ENCODE measurements around the gene DUS1L. TPM values are rescaled to one million over a fixed set of nuclear protein-coding genes. Genes with fewer than 3 reads are reported as not detected.

The DUS1L gene
- total RNA-seq, 1 donor from 2014 or later: 125 TPM

DNA sequence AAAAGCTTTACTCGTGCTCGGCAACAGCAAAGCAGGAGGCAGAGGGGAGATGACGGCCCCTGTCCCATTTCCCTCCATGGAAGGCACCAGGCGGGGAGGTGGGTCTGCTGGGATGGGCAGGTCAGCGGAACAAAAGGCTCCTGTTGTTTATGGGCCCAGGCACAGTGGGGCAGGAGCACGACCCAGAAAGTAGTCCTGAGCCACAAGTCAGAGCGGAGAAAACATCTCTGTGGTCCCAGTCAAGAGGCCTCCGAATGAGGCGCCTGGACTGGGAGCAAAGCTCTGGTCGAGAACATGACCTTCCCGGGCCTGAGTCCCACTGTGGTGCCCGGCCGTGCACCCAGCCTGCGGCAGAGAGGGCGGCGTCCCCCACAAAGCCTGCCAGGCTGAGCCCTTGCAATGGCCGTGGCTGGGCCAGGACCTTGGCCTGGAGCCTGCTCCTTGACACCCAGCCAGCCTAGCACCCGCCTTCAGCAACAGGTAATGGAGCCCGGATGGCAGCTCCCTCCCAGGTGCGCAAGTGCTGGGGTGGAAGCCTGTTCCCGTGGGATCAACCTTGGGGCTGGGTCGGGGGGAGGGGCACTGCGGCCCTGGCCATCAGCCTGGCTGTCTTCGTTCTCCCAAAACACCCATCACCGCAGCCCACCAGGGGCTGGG is 17.6 kb downstream of the DUS1L start:
- Histone ChIP-seq H3K27me3 (ENCODE audit: control insufficient read depth, insufficient read depth, low read length) (no peaks in the 10 kb centered on the region), H3K36me3 (ENCODE audit: control insufficient read depth, insufficient read depth, low read length) (peaks cover 15% of the 10 kb centered on the region), H3K4me3 (ENCODE audit: low read depth, low read length) (no peak overlapping the region)
- FAIRE-seq (no peak), DNase-seq (ENCODE audit: low read depth) (no peak)
- TF ChIP-seq, protein P1, sequence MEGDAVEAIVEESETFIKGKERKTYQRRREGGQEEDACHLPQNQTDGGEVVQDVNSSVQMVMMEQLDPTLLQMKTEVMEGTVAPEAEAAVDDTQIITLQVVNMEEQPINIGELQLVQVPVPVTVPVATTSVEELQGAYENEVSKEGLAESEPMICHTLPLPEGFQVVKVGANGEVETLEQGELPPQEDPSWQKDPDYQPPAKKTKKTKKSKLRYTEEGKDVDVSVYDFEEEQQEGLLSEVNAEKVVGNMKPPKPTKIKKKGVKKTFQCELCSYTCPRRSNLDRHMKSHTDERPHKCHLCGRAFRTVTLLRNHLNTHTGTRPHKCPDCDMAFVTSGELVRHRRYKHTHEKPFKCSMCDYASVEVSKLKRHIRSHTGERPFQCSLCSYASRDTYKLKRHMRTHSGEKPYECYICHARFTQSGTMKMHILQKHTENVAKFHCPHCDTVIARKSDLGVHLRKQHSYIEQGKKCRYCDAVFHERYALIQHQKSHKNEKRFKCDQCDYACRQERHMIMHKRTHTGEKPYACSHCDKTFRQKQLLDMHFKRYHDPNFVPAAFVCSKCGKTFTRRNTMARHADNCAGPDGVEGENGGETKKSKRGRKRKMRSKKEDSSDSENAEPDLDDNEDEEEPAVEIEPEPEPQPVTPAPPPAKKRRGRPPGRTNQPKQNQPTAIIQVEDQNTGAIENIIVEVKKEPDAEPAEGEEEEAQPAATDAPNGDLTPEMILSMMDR (IDR thresholded peaks at IDR 0.05; ENCODE audit: insufficient read depth, low read length, severe bottlenecking): no peak

DNA sequence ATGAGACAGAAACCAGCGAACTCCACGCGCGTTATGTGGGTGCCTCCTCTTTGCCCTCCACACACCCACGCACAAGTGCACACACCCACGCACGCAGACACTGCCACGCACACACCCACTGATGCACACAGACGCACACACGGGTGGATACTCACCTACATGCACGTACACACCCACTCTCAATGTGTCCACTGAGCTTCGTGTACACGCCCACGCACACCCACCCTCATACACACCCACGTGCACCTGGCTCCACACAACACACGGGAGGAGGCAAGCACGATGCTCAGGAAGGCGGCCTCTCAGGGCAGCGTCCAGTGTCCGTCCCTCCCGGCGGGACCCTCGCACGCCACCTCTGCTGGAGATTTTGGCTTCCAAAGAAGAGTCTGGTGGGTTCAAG is 18.2 kb downstream of the DUS1L start:
- TF ChIP-seq, protein P1 (IDR thresholded peaks at IDR 0.05; ENCODE audit: insufficient read depth, low read length, severe bottlenecking): no peak
- FAIRE-seq (no peak), DNase-seq (ENCODE audit: low read depth) (no peak)
- Histone ChIP-seq H3K36me3 (ENCODE audit: control insufficient read depth, insufficient read depth, low read length) (peaks cover 15% of the 10 kb centered on the region), H3K4me3 (ENCODE audit: low read depth, low read length) (no peak overlapping the region), H3K27me3 (ENCODE audit: control insufficient read depth, insufficient read depth, low read length) (no peaks in the 10 kb centered on the region)

DNA sequence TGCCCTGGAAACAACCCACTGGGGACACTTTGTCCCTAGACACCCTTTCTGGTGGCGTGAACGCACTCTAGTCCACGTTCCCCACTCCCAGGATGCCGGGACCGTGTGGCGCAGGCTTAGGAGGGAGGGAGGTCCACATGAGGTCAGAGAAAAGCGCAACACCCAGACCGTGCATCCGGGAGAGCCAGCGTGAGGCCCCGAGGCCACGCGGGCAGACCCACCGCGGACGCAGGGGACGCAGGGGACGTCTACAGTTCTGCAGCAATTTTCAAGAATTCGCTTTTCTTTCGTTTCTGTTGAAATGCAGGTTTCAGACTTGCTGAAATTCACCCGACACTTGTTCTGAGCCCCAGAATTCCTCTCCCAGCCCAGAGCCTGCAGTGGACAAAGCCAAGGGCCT is 18.7 kb downstream of the DUS1L start:
- H3K27me3 ChIP-seq (ENCODE audit: control insufficient read depth, insufficient read depth, low read length): no peaks in the 10 kb centered on the region
- DNase-seq (ENCODE audit: low read depth) (no peak), FAIRE-seq (no peak)
- peaks cover 15% of the 10 kb centered on the region for H3K36me3 ChIP-seq (ENCODE audit: control insufficient read depth, insufficient read depth, low read length)
- TF ChIP-seq, protein P1 (IDR thresholded peaks at IDR 0.05; ENCODE audit: insufficient read depth, low read length, severe bottlenecking): no peak
- no peak overlapping the region for H3K4me3 ChIP-seq (ENCODE audit: low read depth, low read length)

DNA sequence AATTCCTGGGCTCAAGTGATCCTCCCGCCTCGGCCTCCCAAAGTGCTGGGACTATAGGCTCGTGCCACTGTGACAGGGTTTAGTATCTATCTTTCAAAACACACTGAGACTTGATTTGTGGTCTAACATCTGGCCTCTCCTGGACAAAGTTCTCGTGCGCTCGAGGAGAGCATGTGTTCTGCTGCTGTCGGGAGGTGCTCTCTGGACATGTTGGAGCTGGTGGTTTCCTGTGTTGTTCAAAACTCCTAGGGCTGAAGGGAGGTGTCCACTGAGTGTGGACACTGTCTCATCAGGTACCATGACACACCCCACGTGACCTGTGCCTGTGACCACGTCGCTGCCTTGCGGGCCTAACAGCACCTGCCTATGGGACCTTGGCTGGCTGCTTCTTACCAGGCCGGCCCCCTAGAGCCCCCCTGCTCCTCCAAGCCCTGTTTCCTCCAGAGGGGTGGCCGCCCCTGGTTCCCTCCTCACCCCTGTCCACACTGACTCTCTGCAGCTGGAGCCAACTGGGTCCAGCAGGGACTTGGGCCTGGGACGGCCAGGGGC is 19.6 kb downstream of the DUS1L start:
- DNase-seq (ENCODE audit: low read depth): no peak
- TF ChIP-seq, protein P1 (IDR thresholded peaks at IDR 0.05; ENCODE audit: insufficient read depth, low read length, severe bottlenecking): no peak
- no peak overlapping the region for H3K4me3 ChIP-seq (ENCODE audit: low read depth, low read length)
- FAIRE-seq: no peak
- peaks cover 15% of the 10 kb centered on the region for H3K36me3 ChIP-seq (ENCODE audit: control insufficient read depth, insufficient read depth, low read length)
- no peaks in the 10 kb centered on the region for H3K27me3 ChIP-seq (ENCODE audit: control insufficient read depth, insufficient read depth, low read length)

DNA sequence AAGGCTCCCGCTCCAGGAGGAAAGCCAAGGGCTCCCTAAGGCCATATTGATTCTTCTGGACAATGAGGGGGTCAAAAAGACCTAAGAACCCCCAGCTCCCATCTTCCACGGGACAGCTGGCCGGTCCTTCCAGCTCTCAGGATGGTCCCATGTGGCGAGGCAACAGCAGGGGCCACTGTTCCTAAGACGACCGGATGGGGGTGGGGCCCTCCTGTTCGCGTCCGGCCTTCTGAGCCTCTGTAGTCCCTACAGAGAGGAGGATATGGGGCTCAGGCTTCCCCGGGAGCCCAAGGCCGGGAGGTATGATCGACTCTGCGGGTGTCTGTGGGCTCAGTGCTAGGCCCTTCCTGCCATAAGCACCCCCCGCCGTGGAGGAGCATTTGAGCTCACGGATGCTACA is 22.1 kb downstream of the DUS1L start:
- Histone ChIP-seq H3K4me3 (ENCODE audit: low read depth, low read length) (no peak overlapping the region), H3K36me3 (ENCODE audit: control insufficient read depth, insufficient read depth, low read length) (peaks cover 7% of the 10 kb centered on the region), H3K27me3 (ENCODE audit: control insufficient read depth, insufficient read depth, low read length) (no peaks in the 10 kb centered on the region)
- DNase-seq (ENCODE audit: low read depth) (no peak), FAIRE-seq (no peak)
- TF ChIP-seq, protein P1 (IDR thresholded peaks at IDR 0.05; ENCODE audit: insufficient read depth, low read length, severe bottlenecking): no peak

DNA sequence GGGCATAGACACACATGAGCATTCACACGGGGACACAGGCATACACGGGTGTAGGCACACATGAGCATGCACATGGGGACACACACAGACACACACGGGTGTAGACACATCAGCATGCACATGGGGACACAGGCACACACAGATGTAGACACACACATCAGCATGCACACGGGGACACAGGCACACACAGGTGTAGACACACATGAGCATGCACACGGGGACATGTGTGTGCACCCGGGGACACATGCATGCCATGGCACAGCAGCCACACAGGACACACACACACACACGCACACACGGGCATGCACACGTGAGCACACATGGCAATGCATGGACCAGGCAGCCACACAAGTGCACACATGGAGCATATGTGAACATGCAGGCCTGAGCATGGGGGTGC is 23.0 kb downstream of the DUS1L start:
- FAIRE-seq (peak; percentile 50), DNase-seq (ENCODE audit: low read depth) (no peak)
- Histone ChIP-seq H3K36me3 (ENCODE audit: control insufficient read depth, insufficient read depth, low read length) (peaks cover 2% of the 10 kb centered on the region), H3K27me3 (ENCODE audit: control insufficient read depth, insufficient read depth, low read length) (no peaks in the 10 kb centered on the region), H3K4me3 (ENCODE audit: low read depth, low read length) (no peak overlapping the region)
- TF ChIP-seq, protein P1 (IDR thresholded peaks at IDR 0.05; ENCODE audit: insufficient read depth, low read length, severe bottlenecking): no peak

Measured in bronchial epithelial cell (primary cell).